IPS-20b (cell line): ENCODE results near the gene SDR9C7.
"Not testable (repeated sequence)": the region's sequence is repeated elsewhere in the genome, so short reads cannot be mapped to it uniquely, and the experiment has no call there.

Source experiments
- H3K27ac ChIP-seq: one replicate; pipeline ENCODE4 v1.5.1; 2013; ENCODE audit warnings: low read length
- H3K27me3 ChIP-seq: 2 replicates; pipeline ENCODE4 v1.6.1; 2013; ENCODE audit warnings: mild to moderate bottlenecking, low read length, inconsistent platforms; ENCODE audit not compliant: insufficient read depth
- H3K36me3 ChIP-seq: 2 replicates; pipeline ENCODE4 v1.6.1; 2013; ENCODE audit warnings: low read depth, mild to moderate bottlenecking, inconsistent platforms, low read length, moderate library complexity; ENCODE audit not compliant: insufficient read depth
- H3K4me1 ChIP-seq: 2 replicates; pipeline ENCODE4 v1.6.1; 2013; ENCODE audit warnings: mild to moderate bottlenecking, control low read depth, inconsistent platforms, low read length, moderate library complexity; ENCODE audit not compliant: insufficient read depth
- H3K4me3 ChIP-seq: 2 replicates; pipeline ENCODE4 v1.5.1; 2013; ENCODE audit warnings: mild to moderate bottlenecking, low read length, inconsistent platforms
- H3K9ac ChIP-seq: 2 replicates; pipeline ENCODE4 v1.6.1; 2013; ENCODE audit warnings: low read depth, mild to moderate bottlenecking, inconsistent platforms, low read length, moderate library complexity
- H3K9me3 ChIP-seq: 2 replicates; pipeline ENCODE4 v1.6.1; 2013; ENCODE audit warnings: mild to moderate bottlenecking, low read depth, low read length, inconsistent platforms; ENCODE audit not compliant: insufficient read depth

Gene SDR9C7

GRCh38 chr12:56948457-56948777 lies 14.2 kb upstream of the SDR9C7 start:
- no peaks in the 10 kb centered on the region; the same call in 1 of the 2 replicates for H3K9me3 ChIP-seq
- H3K9ac ChIP-seq, result no peak overlapping the region
- H3K27me3 ChIP-seq, result no peaks in the 10 kb centered on the region
- H3K4me1 ChIP-seq, result no peaks in the 10 kb centered on the region
- H3K27ac ChIP-seq, result no peak overlapping the region
- no peaks in the 10 kb centered on the region for H3K36me3 ChIP-seq
- H3K4me3 ChIP-seq, result no peak overlapping the region

DNA sequence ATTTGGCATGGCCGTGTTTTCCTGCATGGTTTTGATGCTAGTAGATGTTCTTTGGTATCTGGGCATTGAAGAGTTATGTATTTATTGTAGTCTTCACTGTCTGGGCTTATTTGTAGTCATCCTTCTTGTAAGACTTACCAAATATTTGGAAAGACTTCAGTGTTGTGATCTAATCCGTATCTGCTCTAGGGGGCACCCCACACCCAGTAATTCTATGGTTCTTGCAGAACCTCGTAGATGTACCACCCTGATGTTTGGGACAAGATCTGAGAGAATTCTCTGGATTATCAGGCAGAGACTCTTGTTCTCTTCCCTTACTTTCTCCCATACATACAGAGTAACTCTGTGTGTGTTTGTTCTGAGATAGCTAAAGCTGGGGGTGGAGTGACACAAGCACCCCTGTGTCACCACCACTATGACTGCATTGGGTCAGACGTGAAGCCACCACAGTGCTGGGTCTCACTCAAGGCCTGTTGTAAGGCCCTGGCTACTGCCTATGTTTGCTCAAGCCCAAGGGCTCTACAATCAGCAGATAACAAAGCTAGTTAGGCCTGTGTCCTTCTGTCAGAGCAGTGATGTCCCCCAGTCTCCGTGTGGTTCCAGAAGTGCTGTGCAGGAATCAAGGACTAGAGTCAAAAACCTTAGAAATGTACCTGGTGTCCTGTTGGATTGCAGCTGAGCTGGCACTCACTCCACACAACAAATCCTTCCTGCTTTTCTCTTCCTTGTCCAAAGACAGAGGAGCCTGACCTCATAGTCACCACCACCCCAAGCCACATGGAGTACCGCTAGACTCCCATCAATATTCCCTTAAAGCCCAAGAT lies 13.6 kb upstream of the SDR9C7 start:
- no peaks in the 10 kb centered on the region; the same call in 1 of the 2 replicates for H3K9me3 ChIP-seq

DNA sequence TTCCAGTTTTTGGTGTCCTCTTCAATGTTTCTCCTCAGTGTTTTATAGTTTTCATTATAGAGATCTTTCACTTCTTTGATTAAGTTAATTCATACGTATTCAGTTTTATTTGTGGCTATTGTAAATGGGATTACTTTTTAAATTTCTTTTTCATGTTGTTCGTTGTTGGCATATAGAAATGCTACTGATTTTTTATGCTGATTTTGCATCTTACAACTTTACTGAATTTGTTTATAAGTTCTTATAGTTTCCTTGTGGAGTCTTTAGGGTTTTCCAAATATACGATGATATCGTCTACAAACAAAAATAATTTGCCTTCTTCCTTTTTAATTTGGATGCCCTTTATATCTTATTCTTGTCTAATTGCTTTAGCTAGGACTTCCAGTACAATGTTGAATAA lies 9.7 kb upstream of the SDR9C7 start:
- H3K27ac ChIP-seq, result no peak overlapping the region
- no peaks in the 10 kb centered on the region; the same call in 1 of the 2 replicates for H3K9me3 ChIP-seq
- no peaks in the 10 kb centered on the region for H3K4me1 ChIP-seq
- no peak overlapping the region for H3K4me3 ChIP-seq
- H3K27me3 ChIP-seq, result no peaks in the 10 kb centered on the region
- H3K36me3 ChIP-seq, result no peaks in the 10 kb centered on the region
- H3K9ac ChIP-seq, result no peak overlapping the region

More for the DNA sequence above, 13.6 kb upstream of the SDR9C7 start:
- no peaks in the 10 kb centered on the region for H3K27me3 ChIP-seq
- H3K27ac ChIP-seq, result no peak overlapping the region
- no peaks in the 10 kb centered on the region for H3K36me3 ChIP-seq
- H3K4me1 ChIP-seq, result no peaks in the 10 kb centered on the region
- no peak overlapping the region for H3K9ac ChIP-seq
- no peak overlapping the region for H3K4me3 ChIP-seq

DNA sequence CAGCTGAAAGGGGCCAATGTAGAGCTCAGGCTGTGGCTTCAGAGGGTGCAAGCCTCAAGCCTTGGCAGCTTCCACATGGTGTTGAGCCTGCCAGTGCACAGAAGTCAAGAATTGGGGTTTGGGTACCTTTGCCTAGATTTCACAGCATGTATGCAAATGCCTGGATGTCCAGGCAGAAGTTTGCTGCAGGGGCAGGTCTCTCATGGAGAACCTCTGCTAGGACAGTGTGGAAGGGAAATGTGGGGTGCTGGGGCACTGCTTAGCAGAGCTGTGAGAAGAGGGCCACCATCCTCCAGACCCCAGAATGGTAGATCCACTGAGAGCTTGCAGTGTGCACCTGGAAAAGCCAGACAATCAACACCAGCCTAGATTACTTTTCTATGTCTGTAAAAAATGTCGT lies 9.2 kb upstream of the SDR9C7 start:
- not testable (repeated sequence) for H3K27ac ChIP-seq, H3K9ac ChIP-seq

GRCh38 chr12:56941299-56942017 lies 7.2 kb upstream of the SDR9C7 start:
- Histone ChIP-seq H3K9ac (no peak overlapping the region), H3K27ac (no peak overlapping the region), H3K36me3 (no peaks in the 10 kb centered on the region), H3K27me3 (no peaks in the 10 kb centered on the region), H3K4me3 (no peak overlapping the region), H3K4me1 (no peaks in the 10 kb centered on the region), H3K9me3 (no peaks in the 10 kb centered on the region; the same call in 1 of the 2 replicates)

More for the DNA sequence above, 9.2 kb upstream of the SDR9C7 start:
- H3K9me3 ChIP-seq, H3K36me3 ChIP-seq, H3K4me3 ChIP-seq, H3K27me3 ChIP-seq, H3K4me1 ChIP-seq: not testable (repeated sequence)

DNA sequence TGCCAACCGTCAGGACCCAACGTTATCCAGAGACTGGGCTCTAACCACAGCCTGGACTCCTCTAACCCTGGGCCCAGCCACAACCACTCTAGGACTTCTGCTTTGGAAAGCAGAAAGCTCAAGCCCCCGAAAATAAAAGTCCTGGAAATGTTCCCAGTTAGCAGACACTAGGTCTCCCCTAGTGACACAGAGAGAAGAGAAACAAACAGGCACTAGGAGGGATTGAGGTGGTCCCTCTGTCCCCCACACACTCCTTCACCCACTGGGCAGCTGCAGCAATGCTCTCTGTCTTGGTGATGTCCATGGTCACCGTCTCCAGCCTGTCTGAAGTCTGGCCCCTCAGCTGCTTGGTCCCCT lies 6.7 kb upstream of the SDR9C7 start:
- H3K27me3 ChIP-seq, H3K4me1 ChIP-seq, H3K27ac ChIP-seq, H3K4me3 ChIP-seq, H3K36me3 ChIP-seq, H3K9me3 ChIP-seq, H3K9ac ChIP-seq: not testable (repeated sequence)

DNA sequence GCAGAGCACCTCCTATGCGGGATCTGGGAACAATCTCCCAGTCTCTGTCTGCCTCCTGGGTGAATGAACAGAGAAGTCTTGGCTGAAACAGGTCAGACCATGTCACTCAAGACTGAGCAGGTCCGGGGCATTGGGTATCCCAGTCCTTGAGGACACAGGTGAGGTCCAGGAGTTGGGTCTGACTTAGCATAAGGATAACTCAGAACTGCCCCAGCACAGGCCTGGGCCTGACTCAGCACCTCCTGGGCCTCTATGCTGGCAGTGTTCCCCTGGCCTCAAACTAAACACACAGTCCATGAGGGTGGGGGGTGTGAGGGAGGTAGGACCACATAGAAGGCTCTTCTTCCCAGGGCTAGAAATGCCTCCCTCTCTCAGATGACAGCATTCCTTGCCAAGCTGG lies 1.5 kb upstream of the SDR9C7 start:
- no peak overlapping the region for H3K4me3 ChIP-seq
- H3K9ac ChIP-seq, result no peak overlapping the region
- no peaks in the 10 kb centered on the region for H3K36me3 ChIP-seq
- no peaks in the 10 kb centered on the region for H3K27me3 ChIP-seq
- no peaks in the 10 kb centered on the region for H3K9me3 ChIP-seq
- peaks cover 12% of the 10 kb centered on the region; the same call in 1 of the 2 replicates for H3K4me1 ChIP-seq
- H3K27ac ChIP-seq, result no peak overlapping the region

DNA sequence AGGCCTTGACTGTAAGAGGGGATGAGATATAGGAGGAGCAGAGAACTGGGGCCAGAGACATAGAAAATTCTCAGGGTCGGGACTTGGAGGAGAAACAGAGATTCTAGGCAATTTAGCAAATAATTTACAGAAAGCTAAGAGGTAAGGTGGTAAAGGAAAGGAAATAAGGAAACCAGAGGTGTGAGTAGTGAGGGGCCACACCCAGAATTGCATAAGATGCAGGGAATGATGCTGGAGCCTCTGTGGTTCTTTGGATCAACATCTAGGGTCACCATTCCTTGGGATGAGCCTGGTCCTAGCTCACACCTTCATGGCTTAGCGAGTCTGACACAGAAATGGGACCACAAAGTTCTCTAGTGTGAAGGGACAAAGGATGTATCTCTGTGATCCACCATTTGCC lies 949 bp upstream of the SDR9C7 start:
- Histone ChIP-seq H3K36me3 (no peaks in the 10 kb centered on the region), H3K4me1 (peaks cover 12% of the 10 kb centered on the region; the same call in 1 of the 2 replicates), H3K27ac (no peak overlapping the region), H3K9ac (no peak overlapping the region), H3K4me3 (no peak overlapping the region), H3K27me3 (no peaks in the 10 kb centered on the region), H3K9me3 (no peaks in the 10 kb centered on the region)

DNA sequence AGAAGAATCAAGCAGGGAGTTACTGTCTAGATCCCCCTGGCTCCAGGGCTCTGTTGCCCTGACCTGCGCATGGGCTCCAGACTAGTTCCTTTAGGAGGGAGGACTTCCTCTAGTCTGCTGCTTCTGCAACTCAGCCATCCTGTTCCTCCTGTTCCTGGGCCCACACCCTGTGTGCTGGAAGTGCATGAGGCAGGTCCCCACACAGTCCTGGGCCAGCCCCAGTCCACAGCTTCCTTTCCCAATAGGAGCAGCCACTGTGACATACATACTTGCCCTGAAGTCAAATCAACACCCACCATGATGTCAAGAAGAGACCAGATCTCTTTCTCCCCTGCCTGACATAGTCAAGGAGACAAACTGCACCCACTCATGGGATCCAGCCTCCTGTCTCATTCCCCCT lies 1.3 kb downstream of the SDR9C7 start:
- H3K36me3 ChIP-seq, result no peaks in the 10 kb centered on the region
- H3K9ac ChIP-seq, result no peak overlapping the region
- H3K27me3 ChIP-seq, result no peaks in the 10 kb centered on the region
- no peak overlapping the region for H3K27ac ChIP-seq
- no peaks in the 10 kb centered on the region for H3K9me3 ChIP-seq
- H3K4me3 ChIP-seq, result no peak overlapping the region
- peaks cover 17% of the 10 kb centered on the region; the same call in 1 of the 2 replicates for H3K4me1 ChIP-seq

DNA sequence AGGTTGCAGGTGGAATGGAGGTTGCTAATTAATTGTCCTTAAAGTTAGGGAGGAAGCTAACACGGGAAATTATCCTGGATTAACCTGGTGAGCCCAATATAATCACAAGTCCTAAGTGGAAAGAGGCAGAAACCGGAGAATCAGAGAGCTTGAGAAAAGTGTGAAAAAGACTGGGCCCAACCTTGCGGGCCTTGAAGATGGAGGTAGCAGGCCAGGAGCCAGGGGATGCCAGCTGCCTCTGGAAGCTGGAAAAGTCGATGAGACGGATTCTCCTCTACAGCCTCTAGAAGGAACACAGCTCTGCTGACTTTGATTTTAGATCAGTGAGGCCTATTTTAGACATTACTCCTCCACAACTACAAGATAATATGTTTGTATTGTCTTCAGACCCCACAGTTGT lies 2.1 kb downstream of the SDR9C7 start:
- Histone ChIP-seq H3K4me1 (peaks cover 17% of the 10 kb centered on the region; the same call in 1 of the 2 replicates), H3K4me3 (no peak overlapping the region), H3K27ac (no peak overlapping the region), H3K9ac (no peak overlapping the region; the same call in 1 of the 2 replicates), H3K27me3 (no peaks in the 10 kb centered on the region), H3K9me3 (no peaks in the 10 kb centered on the region), H3K36me3 (no peaks in the 10 kb centered on the region)

- Histone ChIP-seq H3K27ac (no peak overlapping the region), H3K4me3 (no peak overlapping the region), H3K9me3 (no peaks in the 10 kb centered on the region), H3K36me3 (no peaks in the 10 kb centered on the region), H3K9ac (no peak overlapping the region; the same call in 1 of the 2 replicates), H3K4me1 (peaks cover 17% of the 10 kb centered on the region; the same call in 1 of the 2 replicates), H3K27me3 (no peaks in the 10 kb centered on the region)
Observed at GRCh38 chr12:56931474-56931978, 2.7 kb downstream of the SDR9C7 start.

DNA sequence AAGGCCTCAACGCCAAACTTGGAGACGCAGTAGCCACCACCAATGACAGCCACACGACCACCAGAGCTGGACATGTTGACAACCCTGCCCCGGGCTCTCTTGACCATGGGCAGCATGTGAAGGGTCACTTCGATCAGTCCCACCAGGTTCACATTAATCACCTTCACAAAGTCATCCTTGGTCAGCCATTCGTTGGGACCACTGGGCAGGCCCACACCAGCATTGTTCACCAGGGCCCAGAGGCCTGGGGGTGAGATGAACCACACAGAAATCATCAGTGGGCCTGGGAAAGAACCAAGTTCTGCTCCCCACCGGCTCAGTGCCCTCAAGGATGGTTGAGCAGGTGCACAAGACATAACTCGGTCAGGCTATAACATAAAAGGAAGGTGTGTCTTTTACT lies 4.0 kb downstream of the SDR9C7 start:
- H3K4me1 ChIP-seq, result peaks cover 17% of the 10 kb centered on the region; the same call in 1 of the 2 replicates
- H3K27me3 ChIP-seq, result no peaks in the 10 kb centered on the region
- H3K9me3 ChIP-seq, result no peaks in the 10 kb centered on the region
- H3K27ac ChIP-seq, result no peak overlapping the region
- no peak overlapping the region for H3K9ac ChIP-seq
- no peak overlapping the region for H3K4me3 ChIP-seq
- no peaks in the 10 kb centered on the region for H3K36me3 ChIP-seq
